ENCODE data around the gene TKT.
"Not testable (repeated sequence)": the region's sequence is repeated elsewhere in the genome, so short reads cannot be mapped to it uniquely, and the experiment has no call there.

The TKT gene, protein sequence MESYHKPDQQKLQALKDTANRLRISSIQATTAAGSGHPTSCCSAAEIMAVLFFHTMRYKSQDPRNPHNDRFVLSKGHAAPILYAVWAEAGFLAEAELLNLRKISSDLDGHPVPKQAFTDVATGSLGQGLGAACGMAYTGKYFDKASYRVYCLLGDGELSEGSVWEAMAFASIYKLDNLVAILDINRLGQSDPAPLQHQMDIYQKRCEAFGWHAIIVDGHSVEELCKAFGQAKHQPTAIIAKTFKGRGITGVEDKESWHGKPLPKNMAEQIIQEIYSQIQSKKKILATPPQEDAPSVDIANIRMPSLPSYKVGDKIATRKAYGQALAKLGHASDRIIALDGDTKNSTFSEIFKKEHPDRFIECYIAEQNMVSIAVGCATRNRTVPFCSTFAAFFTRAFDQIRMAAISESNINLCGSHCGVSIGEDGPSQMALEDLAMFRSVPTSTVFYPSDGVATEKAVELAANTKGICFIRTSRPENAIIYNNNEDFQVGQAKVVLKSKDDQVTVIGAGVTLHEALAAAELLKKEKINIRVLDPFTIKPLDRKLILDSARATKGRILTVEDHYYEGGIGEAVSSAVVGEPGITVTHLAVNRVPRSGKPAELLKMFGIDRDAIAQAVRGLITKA

DNA sequence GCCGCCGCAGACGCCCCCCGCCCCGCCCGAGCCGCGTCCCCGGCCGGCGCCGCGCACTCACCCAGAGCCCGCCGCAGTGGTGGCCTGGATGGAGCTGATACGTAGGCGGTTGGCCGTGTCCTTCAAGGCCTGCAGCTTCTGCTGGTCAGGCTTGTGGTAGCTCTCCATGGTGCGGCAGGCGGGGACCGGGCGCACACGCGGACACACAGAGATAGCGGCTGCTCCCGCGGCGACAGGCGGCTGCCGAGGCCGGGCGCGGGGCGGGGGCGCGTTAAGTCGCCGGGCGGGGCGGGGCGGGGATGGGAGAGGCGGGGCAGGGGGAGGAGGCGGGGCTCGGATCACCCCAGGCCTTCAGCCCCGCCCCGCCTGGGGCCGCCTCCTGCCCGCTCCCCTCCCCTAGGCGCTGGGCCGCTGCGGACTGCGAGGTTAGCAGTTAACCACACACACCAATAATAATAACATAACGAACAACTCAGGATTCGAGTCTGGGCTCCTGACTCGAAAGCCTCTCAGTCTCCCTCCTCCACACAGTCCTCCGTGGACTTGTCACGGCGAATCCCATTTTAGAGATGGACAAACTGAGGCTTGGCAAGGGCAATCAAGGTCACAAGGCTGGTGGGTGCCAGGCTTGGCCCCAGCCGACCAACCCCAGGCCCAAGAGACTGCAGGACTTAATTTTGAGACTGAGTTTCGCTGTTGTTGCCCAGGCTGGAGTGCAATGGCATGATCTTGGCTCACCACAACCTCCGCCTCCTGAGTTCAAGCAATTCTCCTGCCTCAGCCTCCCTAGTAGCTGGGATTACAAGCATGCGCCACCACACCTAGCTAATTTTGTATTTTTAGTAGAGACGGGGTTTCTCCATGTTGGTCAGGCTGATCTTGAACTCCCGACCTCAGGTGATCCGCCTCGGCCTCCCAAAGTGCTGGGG, at the start of gene TKT:
Gene TKT (minus strand): TSS at position 248 of the 929 bp plus-strand sequence. CDS start 80 bp downstream, at position 168.
- Histone ChIP-seq H3K9ac (ENCODE audit: low read length) (peak within 1 kb of the TSS; percentile 95), H3K9me3 (ENCODE audit: control insufficient read depth, insufficient read depth, low read depth, low read length) (no peaks in the 10 kb centered on the region), H3K36me3 (ENCODE audit: control insufficient read depth, insufficient read depth, low read length) (peaks cover 12% of the 10 kb centered on the region), H3K27ac (ENCODE audit: low read depth, low read length) (peak within 1 kb of the TSS; percentile 88), H3K4me1 (ENCODE audit: control insufficient read depth, insufficient read depth, low read length) (peaks cover 41% of the 10 kb centered on the region), H3K27me3 (ENCODE audit: control insufficient read depth, insufficient read depth, low read length) (no peaks in the 10 kb centered on the region), H3K4me3 (ENCODE audit: low read depth, low read length) (peak within 1 kb of the TSS; percentile 91)

DNA sequence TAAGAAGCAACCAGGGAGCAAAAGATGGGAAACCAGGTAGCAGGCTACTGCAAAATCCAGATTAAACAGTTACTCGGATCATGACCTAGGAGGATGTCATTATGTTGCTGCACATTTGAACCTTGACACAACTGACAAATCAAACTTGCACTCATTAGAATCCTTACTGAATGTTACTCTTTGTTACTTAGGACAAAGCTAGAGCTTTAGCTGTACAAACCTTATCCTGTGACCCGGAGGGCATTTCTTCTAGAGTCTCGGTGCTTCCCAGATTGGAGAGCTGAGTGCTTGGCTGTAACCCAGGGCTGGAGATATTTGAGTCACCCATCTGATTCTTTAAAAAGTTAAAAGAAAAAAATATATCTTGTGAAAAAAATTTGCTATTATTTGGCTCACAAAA, 48.1 kb upstream of the TKT start:
- no peak overlapping the region for H3K4me3 ChIP-seq (ENCODE audit: low read depth, low read length)
- no peaks in the 10 kb centered on the region for H3K9me3 ChIP-seq (ENCODE audit: control insufficient read depth, insufficient read depth, low read depth, low read length)
- no peaks in the 10 kb centered on the region for H3K27me3 ChIP-seq (ENCODE audit: control insufficient read depth, insufficient read depth, low read length)
- no peak overlapping the region for H3K9ac ChIP-seq (ENCODE audit: low read length)
- H3K36me3 ChIP-seq (ENCODE audit: control insufficient read depth, insufficient read depth, low read length): peaks cover 49% of the 10 kb centered on the region
- no peak overlapping the region for H3K27ac ChIP-seq (ENCODE audit: low read depth, low read length)
- no peaks in the 10 kb centered on the region for H3K4me1 ChIP-seq (ENCODE audit: control insufficient read depth, insufficient read depth, low read length)

DNA sequence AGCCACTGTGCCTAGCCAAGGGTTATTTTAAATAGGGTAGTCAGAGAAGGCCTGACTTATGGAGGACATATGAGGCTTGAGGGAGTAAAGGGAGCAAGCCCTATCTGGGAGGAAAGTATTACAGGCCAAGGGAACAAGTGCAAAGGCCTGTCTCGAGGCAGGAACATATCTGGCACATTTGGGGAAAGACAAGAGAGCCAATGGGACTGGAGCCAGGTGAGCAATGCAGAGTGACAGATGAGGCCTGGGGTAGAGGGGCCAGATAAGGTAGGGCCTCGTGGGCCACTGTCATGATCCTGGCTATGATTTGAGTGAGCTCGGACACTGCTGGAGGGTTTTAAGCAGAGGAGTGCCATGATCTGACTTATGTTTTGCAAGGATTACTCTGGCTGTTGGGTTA, 47.7 kb upstream of the TKT start:
- H3K4me3 ChIP-seq (ENCODE audit: low read depth, low read length): no peak overlapping the region
- H3K27me3 ChIP-seq (ENCODE audit: control insufficient read depth, insufficient read depth, low read length): no peaks in the 10 kb centered on the region
- no peak overlapping the region for H3K9ac ChIP-seq (ENCODE audit: low read length)
- peaks cover 49% of the 10 kb centered on the region for H3K36me3 ChIP-seq (ENCODE audit: control insufficient read depth, insufficient read depth, low read length)
- H3K4me1 ChIP-seq (ENCODE audit: control insufficient read depth, insufficient read depth, low read length): no peaks in the 10 kb centered on the region
- H3K9me3 ChIP-seq (ENCODE audit: control insufficient read depth, insufficient read depth, low read depth, low read length): no peaks in the 10 kb centered on the region
- no peak overlapping the region for H3K27ac ChIP-seq (ENCODE audit: low read depth, low read length)

DNA sequence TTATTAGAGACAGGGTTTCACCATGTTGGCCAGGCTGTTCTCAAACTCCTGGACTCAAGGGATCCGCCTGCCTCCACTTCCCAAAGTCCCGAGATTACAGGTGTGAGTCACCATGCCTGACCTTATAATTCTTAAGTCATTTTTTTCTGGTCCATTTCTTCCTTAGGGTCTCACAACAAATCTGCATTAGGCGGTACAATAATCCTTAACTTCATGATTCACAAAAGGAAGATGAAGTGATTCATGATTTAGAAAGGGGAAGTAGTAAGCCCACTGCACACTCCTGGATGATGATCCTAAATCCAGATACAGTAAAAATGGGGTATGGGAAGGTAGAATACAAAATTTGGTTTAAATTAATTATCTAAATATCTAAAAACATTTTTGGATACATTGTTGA, 45.0 kb upstream of the TKT start:
- Histone ChIP-seq H3K27ac (ENCODE audit: low read depth, low read length) (no peak overlapping the region), H3K4me1 (ENCODE audit: control insufficient read depth, insufficient read depth, low read length) (no peaks in the 10 kb centered on the region), H3K27me3 (ENCODE audit: control insufficient read depth, insufficient read depth, low read length) (no peaks in the 10 kb centered on the region), H3K9ac (ENCODE audit: low read length) (no peak overlapping the region), H3K9me3 (ENCODE audit: control insufficient read depth, insufficient read depth, low read depth, low read length) (no peaks in the 10 kb centered on the region), H3K36me3 (ENCODE audit: control insufficient read depth, insufficient read depth, low read length) (peaks cover 46% of the 10 kb centered on the region), H3K4me3 (ENCODE audit: low read depth, low read length) (no peak overlapping the region)

DNA sequence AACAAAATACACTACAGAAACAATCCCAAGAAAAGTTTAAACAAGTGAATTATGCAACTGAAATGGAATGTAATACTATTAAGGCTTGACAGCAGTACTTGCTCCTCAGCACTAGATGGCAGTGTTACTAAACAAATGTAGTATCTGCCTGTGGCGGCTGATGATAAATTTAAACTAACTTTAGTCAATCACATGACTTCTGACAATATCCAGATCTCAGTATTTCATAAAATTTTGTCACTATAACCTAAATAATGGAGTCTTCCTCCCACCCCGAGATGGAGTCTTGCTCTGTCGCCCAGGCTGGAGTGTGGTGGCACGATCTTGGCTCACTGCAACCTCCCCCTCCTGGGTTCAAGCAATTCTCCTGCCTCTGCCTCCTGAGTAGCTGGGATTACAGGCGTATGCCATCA, 43.8 kb upstream of the TKT start:
- H3K36me3 ChIP-seq (ENCODE audit: control insufficient read depth, insufficient read depth, low read length): peaks cover 46% of the 10 kb centered on the region

DNA sequence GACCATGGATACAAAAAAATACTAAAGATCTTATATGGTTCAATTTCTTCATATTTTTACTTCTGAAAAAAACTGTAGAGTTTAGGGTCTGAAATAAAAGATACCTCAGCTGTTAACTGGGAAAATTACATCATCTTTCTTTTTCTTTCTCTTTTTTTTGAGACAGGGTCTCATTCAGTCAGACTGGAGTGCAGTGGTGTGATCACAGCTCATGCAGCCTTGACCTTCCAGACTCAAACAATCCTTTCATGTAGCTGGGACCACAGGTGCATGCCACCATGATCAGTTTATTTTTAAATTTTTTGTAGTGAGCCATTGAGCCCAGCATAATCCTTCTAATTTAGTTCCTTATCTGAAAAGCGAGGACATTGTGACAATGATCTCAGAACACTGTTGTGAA, 39.6 kb upstream of the TKT start:
- Histone ChIP-seq H3K9ac (ENCODE audit: low read length) (no peak overlapping the region), H3K36me3 (ENCODE audit: control insufficient read depth, insufficient read depth, low read length) (peaks cover 29% of the 10 kb centered on the region), H3K9me3 (ENCODE audit: control insufficient read depth, insufficient read depth, low read depth, low read length) (no peaks in the 10 kb centered on the region), H3K27ac (ENCODE audit: low read depth, low read length) (no peak overlapping the region), H3K4me1 (ENCODE audit: control insufficient read depth, insufficient read depth, low read length) (no peaks in the 10 kb centered on the region), H3K4me3 (ENCODE audit: low read depth, low read length) (no peak overlapping the region), H3K27me3 (ENCODE audit: control insufficient read depth, insufficient read depth, low read length) (no peaks in the 10 kb centered on the region)

More for the DNA sequence above, 43.8 kb upstream of the TKT start:
- H3K9ac ChIP-seq (ENCODE audit: low read length); H3K27me3 ChIP-seq (ENCODE audit: control insufficient read depth, insufficient read depth, low read length); H3K4me3 ChIP-seq (ENCODE audit: low read depth, low read length); H3K27ac ChIP-seq (ENCODE audit: low read depth, low read length); H3K4me1 ChIP-seq (ENCODE audit: control insufficient read depth, insufficient read depth, low read length); H3K9me3 ChIP-seq (ENCODE audit: control insufficient read depth, insufficient read depth, low read depth, low read length): not testable (repeated sequence)

DNA sequence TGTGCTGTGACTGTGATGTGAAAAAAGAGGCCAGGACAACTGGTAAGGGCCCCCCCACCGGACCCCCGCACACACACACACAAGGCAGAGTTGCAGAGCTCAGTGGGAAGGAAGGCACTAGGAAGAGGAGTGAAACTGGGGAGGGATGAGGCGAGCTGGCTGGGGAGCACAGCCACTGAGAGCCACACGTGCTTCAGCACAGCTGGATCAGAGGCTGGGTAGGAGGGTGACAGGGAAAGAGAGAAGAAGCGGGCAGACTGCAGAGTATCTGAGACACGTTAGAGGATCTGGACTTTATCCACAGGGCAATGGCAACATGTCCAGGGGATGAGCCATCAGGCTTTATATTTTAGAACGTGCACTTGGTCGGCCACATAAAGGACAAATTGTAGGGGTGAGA, 38.0 kb upstream of the TKT start:
- Histone ChIP-seq H3K9ac (ENCODE audit: low read length) (no peak overlapping the region), H3K36me3 (ENCODE audit: control insufficient read depth, insufficient read depth, low read length) (peaks cover 24% of the 10 kb centered on the region)

DNA sequence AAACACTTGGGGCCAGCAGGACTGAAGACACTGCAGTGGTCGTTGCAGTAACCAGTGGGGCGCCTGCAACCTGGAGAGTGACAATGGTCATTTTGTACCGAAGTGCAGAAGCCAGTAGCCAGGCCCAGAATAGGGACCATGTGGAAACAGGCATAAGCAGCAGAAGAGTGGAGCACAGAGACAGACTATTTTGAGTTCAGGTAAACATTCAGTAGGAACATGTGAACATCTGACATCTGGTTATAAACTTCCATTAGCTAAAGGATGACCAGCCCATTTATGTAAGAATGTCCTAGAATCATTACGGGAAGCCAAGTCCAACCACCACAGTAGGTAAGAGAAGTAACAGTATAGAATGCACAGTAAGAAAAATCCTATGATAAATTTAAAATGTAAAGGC, 32.4 kb upstream of the TKT start:
- H3K9me3 ChIP-seq (ENCODE audit: control insufficient read depth, insufficient read depth, low read depth, low read length): no peaks in the 10 kb centered on the region
- no peak overlapping the region for H3K9ac ChIP-seq (ENCODE audit: low read length)
- H3K27me3 ChIP-seq (ENCODE audit: control insufficient read depth, insufficient read depth, low read length): no peaks in the 10 kb centered on the region
- peak overlapping the region; percentile 63 for H3K27ac ChIP-seq (ENCODE audit: low read depth, low read length)
- no peak overlapping the region for H3K4me3 ChIP-seq (ENCODE audit: low read depth, low read length)
- H3K4me1 ChIP-seq (ENCODE audit: control insufficient read depth, insufficient read depth, low read length): peaks cover 31% of the 10 kb centered on the region
- H3K36me3 ChIP-seq (ENCODE audit: control insufficient read depth, insufficient read depth, low read length): peaks cover 41% of the 10 kb centered on the region

More for the DNA sequence above, 38.0 kb upstream of the TKT start:
- Histone ChIP-seq H3K27ac (ENCODE audit: low read depth, low read length) (no peak overlapping the region), H3K9me3 (ENCODE audit: control insufficient read depth, insufficient read depth, low read depth, low read length) (no peaks in the 10 kb centered on the region), H3K27me3 (ENCODE audit: control insufficient read depth, insufficient read depth, low read length) (no peaks in the 10 kb centered on the region), H3K4me3 (ENCODE audit: low read depth, low read length) (no peak overlapping the region), H3K4me1 (ENCODE audit: control insufficient read depth, insufficient read depth, low read length) (no peaks in the 10 kb centered on the region)

DNA sequence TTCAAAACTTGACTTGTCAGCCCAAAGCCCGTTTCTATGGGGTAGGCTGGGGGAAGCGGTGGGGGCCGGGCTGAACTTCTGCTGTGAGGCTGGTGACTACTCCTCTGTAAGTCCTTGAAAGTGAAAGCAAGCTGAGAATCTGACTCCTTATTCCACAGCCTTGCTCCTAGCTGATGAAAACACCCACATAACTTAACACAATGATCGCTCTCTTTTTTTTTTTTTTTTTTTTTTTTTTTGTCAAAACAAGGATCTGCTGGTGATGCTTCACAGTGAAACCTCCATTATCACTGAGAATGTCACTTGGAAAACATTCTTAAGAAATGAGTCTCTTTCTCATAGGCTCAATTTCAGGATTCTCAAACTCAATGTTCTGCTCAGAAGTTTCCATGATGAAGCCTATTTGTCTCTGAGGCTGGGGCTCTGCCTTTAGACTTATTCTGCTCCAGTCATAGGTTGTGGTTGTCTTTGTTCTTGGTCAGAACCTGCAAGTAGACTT, 31.4 kb upstream of the TKT start:
- Histone ChIP-seq H3K27ac (ENCODE audit: low read depth, low read length) (peak overlapping the region; percentile 74), H3K27me3 (ENCODE audit: control insufficient read depth, insufficient read depth, low read length) (no peaks in the 10 kb centered on the region), H3K4me3 (ENCODE audit: low read depth, low read length) (peak overlapping the region; percentile 30; the same call in 1 of the 2 replicates), H3K36me3 (ENCODE audit: control insufficient read depth, insufficient read depth, low read length) (peaks cover 38% of the 10 kb centered on the region), H3K9me3 (ENCODE audit: control insufficient read depth, insufficient read depth, low read depth, low read length) (no peaks in the 10 kb centered on the region), H3K4me1 (ENCODE audit: control insufficient read depth, insufficient read depth, low read length) (peaks cover 31% of the 10 kb centered on the region), H3K9ac (ENCODE audit: low read length) (peak overlapping the region; percentile 23)

DNA sequence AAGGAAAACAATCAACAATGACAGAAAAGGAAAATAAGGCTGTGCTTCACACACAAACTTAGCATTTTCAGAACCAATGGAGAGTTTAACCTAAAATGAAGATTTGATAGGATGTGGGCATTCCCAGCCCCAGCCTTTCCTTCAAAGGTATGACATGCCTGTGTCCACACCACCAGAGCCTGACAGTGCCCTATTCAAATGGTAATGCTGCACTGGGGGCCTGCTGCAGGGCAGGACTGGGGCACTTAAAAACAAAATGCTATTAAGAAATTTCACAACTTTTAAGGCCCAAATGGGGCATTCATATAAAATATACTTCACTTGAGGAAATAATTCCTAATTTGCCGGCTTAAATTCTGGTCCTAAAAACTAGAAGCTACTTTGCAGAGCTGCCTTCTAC, 30.9 kb upstream of the TKT start:
- Histone ChIP-seq H3K9me3 (ENCODE audit: control insufficient read depth, insufficient read depth, low read depth, low read length) (no peaks in the 10 kb centered on the region), H3K27ac (ENCODE audit: low read depth, low read length) (peak overlapping the region; percentile 74), H3K4me1 (ENCODE audit: control insufficient read depth, insufficient read depth, low read length) (peaks cover 31% of the 10 kb centered on the region), H3K36me3 (ENCODE audit: control insufficient read depth, insufficient read depth, low read length) (peaks cover 33% of the 10 kb centered on the region), H3K27me3 (ENCODE audit: control insufficient read depth, insufficient read depth, low read length) (no peaks in the 10 kb centered on the region), H3K9ac (ENCODE audit: low read length) (no peak overlapping the region), H3K4me3 (ENCODE audit: low read depth, low read length) (peak overlapping the region; percentile 30; the same call in 1 of the 2 replicates)

Measured in HUES6 (cell line).